Measurements from ENCODE around the gene NUP155.

Gene NUP155

DNA sequence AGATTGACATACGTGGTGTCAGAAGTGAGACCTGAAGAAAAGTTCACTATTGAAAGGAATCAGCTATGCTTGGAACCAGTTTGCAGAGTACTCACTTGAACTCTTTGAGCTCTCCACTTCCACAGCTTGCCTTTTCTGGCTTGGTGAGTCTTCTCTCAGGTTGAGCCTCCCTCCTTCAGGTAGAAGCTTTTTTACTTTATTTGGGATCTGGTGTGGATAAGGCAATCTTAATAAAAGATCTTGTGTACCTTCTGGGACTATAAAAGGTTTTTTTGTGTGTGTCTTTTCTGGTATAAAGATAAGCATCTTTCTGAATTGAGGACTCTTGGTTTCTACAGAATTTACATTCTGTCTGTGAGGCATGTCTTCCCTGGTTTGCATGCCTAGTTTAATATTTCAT, 116.3 kb downstream of the NUP155 start:
- TF ChIP-seq EGR1 (IDR thresholded peaks at IDR 0.05) = no peak
- no peak for TF ChIP-seq TCF12 (IDR thresholded peaks at IDR 0.05; ENCODE audit: low read depth)
- no peak for TF ChIP-seq EP300 (IDR thresholded peaks at IDR 0.05; ENCODE audit: borderline replicate concordance)
- TF ChIP-seq, protein P1, sequence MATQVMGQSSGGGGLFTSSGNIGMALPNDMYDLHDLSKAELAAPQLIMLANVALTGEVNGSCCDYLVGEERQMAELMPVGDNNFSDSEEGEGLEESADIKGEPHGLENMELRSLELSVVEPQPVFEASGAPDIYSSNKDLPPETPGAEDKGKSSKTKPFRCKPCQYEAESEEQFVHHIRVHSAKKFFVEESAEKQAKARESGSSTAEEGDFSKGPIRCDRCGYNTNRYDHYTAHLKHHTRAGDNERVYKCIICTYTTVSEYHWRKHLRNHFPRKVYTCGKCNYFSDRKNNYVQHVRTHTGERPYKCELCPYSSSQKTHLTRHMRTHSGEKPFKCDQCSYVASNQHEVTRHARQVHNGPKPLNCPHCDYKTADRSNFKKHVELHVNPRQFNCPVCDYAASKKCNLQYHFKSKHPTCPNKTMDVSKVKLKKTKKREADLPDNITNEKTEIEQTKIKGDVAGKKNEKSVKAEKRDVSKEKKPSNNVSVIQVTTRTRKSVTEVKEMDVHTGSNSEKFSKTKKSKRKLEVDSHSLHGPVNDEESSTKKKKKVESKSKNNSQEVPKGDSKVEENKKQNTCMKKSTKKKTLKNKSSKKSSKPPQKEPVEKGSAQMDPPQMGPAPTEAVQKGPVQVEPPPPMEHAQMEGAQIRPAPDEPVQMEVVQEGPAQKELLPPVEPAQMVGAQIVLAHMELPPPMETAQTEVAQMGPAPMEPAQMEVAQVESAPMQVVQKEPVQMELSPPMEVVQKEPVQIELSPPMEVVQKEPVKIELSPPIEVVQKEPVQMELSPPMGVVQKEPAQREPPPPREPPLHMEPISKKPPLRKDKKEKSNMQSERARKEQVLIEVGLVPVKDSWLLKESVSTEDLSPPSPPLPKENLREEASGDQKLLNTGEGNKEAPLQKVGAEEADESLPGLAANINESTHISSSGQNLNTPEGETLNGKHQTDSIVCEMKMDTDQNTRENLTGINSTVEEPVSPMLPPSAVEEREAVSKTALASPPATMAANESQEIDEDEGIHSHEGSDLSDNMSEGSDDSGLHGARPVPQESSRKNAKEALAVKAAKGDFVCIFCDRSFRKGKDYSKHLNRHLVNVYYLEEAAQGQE (IDR thresholded peaks at IDR 0.05; ENCODE audit: low read depth) = no peak
- no peak for TF ChIP-seq YY1 (IDR thresholded peaks at IDR 0.05; ENCODE audit: low read depth)
- TF ChIP-seq, protein P2, sequence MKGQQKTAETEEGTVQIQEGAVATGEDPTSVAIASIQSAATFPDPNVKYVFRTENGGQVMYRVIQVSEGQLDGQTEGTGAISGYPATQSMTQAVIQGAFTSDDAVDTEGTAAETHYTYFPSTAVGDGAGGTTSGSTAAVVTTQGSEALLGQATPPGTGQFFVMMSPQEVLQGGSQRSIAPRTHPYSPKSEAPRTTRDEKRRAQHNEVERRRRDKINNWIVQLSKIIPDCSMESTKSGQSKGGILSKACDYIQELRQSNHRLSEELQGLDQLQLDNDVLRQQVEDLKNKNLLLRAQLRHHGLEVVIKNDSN (IDR thresholded peaks at IDR 0.05) = no peak

DNA sequence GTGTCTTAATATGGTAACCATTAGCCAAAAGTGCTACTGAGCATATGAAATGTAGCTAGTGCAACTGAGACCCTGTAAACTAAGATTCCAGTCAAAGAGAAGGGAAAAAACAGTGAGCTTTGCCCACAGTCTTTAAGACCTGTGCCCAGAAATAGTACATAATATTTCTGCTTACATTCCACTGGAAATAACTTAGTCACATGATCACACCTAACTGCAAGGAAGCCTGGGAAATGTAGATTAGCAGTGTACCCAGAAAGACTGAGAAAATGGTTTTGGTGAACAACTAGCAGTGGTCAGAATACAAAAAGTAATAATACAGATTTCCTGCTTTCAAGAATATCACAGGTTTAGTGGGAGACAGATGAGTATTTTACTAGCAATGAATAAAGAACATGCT, 119.2 kb downstream of the NUP155 start:
- TF ChIP-seq, protein P2 (IDR thresholded peaks at IDR 0.05) = peak; percentile 61
- no peak for TF ChIP-seq EGR1 (IDR thresholded peaks at IDR 0.05)

DNA sequence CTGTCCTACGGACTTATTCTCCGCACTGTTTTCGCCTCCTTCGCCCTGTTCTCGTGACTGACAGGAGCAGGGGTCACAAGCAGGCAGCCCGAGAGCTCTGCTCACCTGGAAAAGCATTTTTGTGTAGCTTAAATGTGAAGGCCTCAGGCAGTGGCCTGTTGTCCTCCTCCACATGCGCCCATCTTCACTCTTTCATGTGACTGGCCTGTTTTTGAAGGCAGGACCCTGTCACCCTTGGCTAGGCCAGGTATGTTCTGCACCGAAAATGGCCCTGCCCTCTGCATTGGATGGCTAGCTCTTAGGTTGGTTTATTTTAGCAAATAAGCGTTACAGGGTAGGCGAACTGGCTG, 121.1 kb downstream of the NUP155 start:
- TF ChIP-seq EP300 (IDR thresholded peaks at IDR 0.05; ENCODE audit: borderline replicate concordance) = no peak
- TF ChIP-seq, protein P3, sequence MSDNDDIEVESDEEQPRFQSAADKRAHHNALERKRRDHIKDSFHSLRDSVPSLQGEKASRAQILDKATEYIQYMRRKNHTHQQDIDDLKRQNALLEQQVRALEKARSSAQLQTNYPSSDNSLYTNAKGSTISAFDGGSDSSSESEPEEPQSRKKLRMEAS (IDR thresholded peaks at IDR 0.05) = peak; percentile 58; the same call in 1 of the 2 replicates
- TF ChIP-seq, protein P2 (IDR thresholded peaks at IDR 0.05) = 0 out of 2 replicates have a peak, but pooled peaks have one; percentile 29

DNA sequence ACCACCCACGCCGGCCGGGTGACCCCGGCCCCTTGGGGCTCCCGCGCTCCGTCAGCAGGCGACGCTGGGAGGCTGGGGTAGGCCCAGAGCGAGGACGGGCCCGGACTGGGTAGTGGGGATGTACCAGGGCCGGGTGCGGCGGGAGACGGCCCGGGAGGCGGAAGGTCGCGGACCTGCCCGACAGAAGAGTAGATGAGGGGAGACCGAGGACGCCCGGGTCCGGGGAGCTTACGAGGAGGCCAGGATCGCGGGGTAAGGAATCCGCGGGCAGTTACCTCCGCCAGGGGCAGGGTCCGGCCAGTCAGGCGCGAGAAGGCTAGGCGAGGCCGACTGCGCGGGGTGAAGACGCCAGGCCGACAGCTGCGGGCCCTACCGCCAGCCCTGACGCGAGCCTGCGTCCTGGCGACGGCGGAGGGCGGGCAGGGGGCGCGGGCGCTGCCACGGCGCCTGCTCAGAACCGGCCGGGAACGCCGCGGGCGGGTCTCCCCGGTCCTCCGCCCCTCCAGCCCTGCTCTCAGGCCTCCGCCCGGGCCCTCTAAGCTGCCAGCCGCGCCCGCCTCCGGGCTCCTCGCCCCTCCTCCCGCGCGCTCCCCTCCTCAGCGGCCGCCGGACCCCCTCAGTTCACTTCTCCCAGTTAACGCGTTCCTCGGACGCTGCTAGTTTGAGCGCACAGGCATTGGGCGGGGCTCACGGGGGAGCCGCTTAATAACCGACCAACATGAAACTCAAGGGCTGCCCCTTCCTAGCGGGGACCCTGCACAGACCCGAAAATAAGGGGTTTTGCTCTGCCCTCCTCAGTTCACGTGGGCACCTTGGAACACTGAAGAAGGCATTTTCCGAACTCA, 121.7 kb downstream of the NUP155 start, which contains the start of gene CPLANE1:
Gene CPLANE1 (minus strand): TSS at position 407 of the 845 bp plus-strand sequence. CDS start 1,678 bp downstream, outside the sequence.
- TF ChIP-seq CEBPB (IDR thresholded peaks at IDR 0.05) (no peak), TCF12 (IDR thresholded peaks at IDR 0.05; ENCODE audit: low read depth) (peak; percentile 66; the same call in 1 of the 2 replicates), YY1 (IDR thresholded peaks at IDR 0.05; ENCODE audit: low read depth) (peak; percentile 46), NFIC (IDR thresholded peaks at IDR 0.05) (no peak; the same call in 1 of the 2 replicates), TEAD4 (IDR thresholded peaks at IDR 0.05) (no peak; the same call in 1 of the 2 replicates), RAD21 (IDR thresholded peaks at IDR 0.05; ENCODE audit: low read depth) (peak; percentile 22; the same call in 1 of the 2 replicates), ZBTB7A (IDR thresholded peaks at IDR 0.05; ENCODE audit: low read depth) (peak; percentile 48), CREB1 (IDR thresholded peaks at IDR 0.05; ENCODE audit: low read depth) (no peak), EP300 (IDR thresholded peaks at IDR 0.05; ENCODE audit: borderline replicate concordance) (no peak), FOXM1 (IDR thresholded peaks at IDR 0.05; ENCODE audit: borderline replicate concordance, low read depth) (no peak), EGR1 (IDR thresholded peaks at IDR 0.05) (peak; percentile 39; the same call in 1 of the 2 replicates), TAF1 (IDR thresholded peaks at IDR 0.05; ENCODE audit: low read depth) (peak; percentile 83)
- TF ChIP-seq, protein P2 (IDR thresholded peaks at IDR 0.05) = no peak; the same call in 1 of the 2 replicates
- TF ChIP-seq, protein P3 (IDR thresholded peaks at IDR 0.05) = peak; percentile 9
- TF ChIP-seq, protein P1 (IDR thresholded peaks at IDR 0.05; ENCODE audit: low read depth) = 0 out of 2 replicates have a peak, but pooled peaks have one; percentile 3

DNA sequence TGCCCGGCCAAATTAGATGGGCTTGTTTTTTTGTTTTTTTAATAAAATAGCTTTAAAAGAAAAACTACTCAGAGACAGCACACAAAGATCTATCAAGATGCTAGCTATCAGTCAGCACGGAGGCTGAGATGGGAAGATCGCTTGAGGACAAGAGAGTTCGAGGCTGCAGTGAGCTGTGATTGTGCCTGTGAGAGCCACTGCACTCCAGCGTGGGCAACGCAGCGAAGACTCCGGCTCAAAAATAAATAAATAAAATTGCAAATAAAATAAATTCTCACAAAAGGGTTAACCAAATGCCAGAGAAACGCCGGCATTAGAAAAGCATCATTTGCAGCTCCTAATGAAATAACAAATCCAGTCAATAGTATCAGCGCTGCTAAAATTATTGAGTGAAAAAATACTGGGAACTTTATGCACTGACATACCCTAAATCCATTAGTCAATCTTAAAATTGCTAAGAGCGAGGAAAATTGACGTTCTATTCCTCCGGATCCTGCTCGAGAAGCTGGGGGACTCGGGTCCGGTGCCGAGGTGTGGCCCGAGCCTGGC, 122.4 kb downstream of the NUP155 start:
- no peak for TF ChIP-seq ZBTB7A (IDR thresholded peaks at IDR 0.05; ENCODE audit: low read depth)
- TF ChIP-seq, protein P1 (IDR thresholded peaks at IDR 0.05; ENCODE audit: low read depth) = no peak
- no peak for TF ChIP-seq CREB1 (IDR thresholded peaks at IDR 0.05; ENCODE audit: low read depth)
- TF ChIP-seq, protein P3 (IDR thresholded peaks at IDR 0.05) = no peak
- no peak for TF ChIP-seq TEAD4 (IDR thresholded peaks at IDR 0.05)
- no peak for TF ChIP-seq CEBPB (IDR thresholded peaks at IDR 0.05)
